Right lobe of liver (tissue), 6 donors: Measurements from ENCODE around the gene PIK3CG. TPM values are rescaled to one million over a fixed set of nuclear protein-coding genes. Genes with fewer than 3 reads are reported as not detected.

Source experiments
- ATAC-seq, 4 donors: fragments of 200-7000 bp; cut with Tn5 transposase; one replicate each; pipeline ENCODE4 v1.9.1; 2020; ENCODE audit warnings: mild to moderate bottlenecking in 4 of 4, moderate library complexity in 4 of 4
- DNase-seq, 3 donors: peaks; one replicate each; pipeline ENCODE4 v3.0.0-alpha.2; 2020
- H3K27ac ChIP-seq, 3 donors: fragments of 200-600 bp; one replicate each; pipeline ENCODE4 v1.8.0; 2022
- H3K27me3 ChIP-seq, 2 donors: fragments of 200-600 bp; one replicate each; pipeline ENCODE4 v1.8.0; 2022
- H3K36me3 ChIP-seq, 4 donors: fragments of 200-600 bp; sonication (generic) in 1 of 4; one replicate each; pipeline versions ENCODE4 v1.5.1 to v1.8.0; 2017 to 2022; ENCODE audit warnings: control low read depth in 1 of 4
- H3K4me1 ChIP-seq, 4 donors: fragments of 200-600 bp; sonication (generic) in 1 of 4; one replicate each; pipeline versions ENCODE4 v1.5.1 to v1.8.0; 2017 to 2022; ENCODE audit warnings: control low read depth in 1 of 4
- H3K4me3 ChIP-seq, 3 donors: fragments of 200-600 bp; one replicate each; pipeline ENCODE4 v1.8.0; 2022
- H3K9me3 ChIP-seq, 4 donors: fragments of 200-600 bp; sonication (generic) in 1 of 4; one replicate each; pipeline versions ENCODE4 v1.5.1 to v1.8.0; 2017 to 2022; ENCODE audit warnings: control low read depth in 1 of 4
- CTCF ChIP-seq, 4 donors: fragments of 200-600 bp in 3 of 4; fragments of 450-650 bp in 1 of 4; IDR thresholded peaks; one replicate each; pipeline versions ENCODE4 v1.5.1 to v1.8.0; 2016 to 2022; ENCODE audit warnings: antibody characterized with exemption in 4 of 4, mild to moderate bottlenecking in 2 of 4
- POLR2A ChIP-seq: fragments of 450-650 bp; IDR thresholded peaks from one replicate; pipeline ENCODE4 v1.6.1; 2017; ENCODE audit warnings: antibody characterized with exemption, mild to moderate bottlenecking
- WGBS: methylation state at CpG from one replicate; pipeline ENCODE4 v1.1.6; 2018; ENCODE audit warnings: low coverage, low lambda C conversion rate; ENCODE audit not compliant: insufficient coverage; ENCODE audit errors: missing lambda C conversion rate; 5-methylcytosine and 5-hydroxymethylcytosine counted together
- intact Hi-C, 2 donors: fragments of 100-400 bp; cut with DNase I; formaldehyde crosslinking; loops; one replicate each; pipeline versions ENCODE4 v1.11.2 to v1.14.1; 2022
- long read RNA-seq: library from polyadenylated mRNA; unstranded; transcript quantifications from one replicate; pipeline ENCODE4 v2.0.0, GENCODE V29; 2019
- total RNA-seq, 6 experiments: library from RNA; depleted of rRNA in 2 of 6; stranded (reverse); fragments of >200 nt in 2 of 6; fragmentation: NEBNext Ultra II Directional in 3 of 6; extraction: Animal tissue kit (Norgen Biotek cat#: 25700) in 3 of 6; gene quantifications; one replicate each; pipeline versions ENCODE4 v1.1.0 to v1.2.4, GENCODE V29; 2016 to 2023
- donor health status: DM: no; HTN: yes; CAD: no.
- donor health status: DM: no; HTN: no; CAD: no.
- donor health status: DM: no; HTN: no; CAD: no.
- donor health status: DM: no; HTN: yes; CAD: no.
- donor health status: DM: no; HTN: yes; CAD: no.

PIK3CG gene
- total RNA-seq = 1 to 10 TPM in 1 of 6 experiments, under 1 TPM in 5; 0.53 to 1.9 (median 0.71) TPM
- long read RNA-seq = 0 reads

DNA sequence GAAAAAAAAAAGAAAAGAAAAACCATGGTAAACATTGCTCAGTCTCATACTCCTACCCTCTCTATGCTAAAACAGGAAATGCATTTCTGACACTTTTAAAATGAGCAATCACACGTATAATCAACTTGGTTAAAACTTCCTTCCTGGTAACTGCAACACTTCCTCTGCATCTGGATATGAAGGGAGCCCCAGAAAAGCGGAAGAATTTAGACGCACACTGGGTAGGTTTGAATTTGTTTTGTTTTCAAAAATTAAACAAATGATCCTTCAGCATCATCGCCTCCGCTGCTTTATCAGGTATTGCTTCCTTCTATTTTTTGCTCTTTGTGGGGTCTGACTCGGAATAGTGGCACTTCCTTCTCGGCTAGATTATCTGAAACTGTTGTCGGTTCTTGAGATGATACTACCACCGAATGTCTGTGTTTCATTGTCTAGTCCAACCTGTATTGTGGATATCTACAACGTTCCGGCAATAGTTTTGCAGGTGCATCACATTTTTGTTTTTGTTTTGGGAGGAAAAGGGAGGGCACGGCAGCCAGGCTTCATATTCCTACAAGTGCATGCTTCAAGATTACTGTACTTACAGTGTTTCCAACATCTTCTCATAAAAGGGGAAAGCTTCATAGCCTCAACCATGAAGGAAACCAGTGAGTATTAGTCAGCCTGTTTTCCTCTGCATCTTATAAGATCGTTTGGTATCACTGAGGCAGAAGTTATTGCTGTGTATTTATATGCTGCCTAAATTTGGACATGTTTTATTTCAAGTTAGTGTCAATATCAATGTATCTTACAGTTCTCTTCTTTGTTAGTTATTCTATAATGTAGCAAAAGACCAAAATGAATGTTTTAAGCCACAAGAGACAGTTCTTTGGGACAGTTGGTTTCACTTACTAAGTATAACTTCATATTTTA is at the start of gene PIK3CG:
Gene PIK3CG, plus strand, starts transcription at position 153 of the 912 bp plus-strand sequence. CDS start 2,280 bp downstream, outside the sequence.
- H3K4me3 ChIP-seq = peak within 1 kb of the TSS in 2 of 3 donors; percentile 26 to 41
- intact Hi-C loops = no loop called here

DNA sequence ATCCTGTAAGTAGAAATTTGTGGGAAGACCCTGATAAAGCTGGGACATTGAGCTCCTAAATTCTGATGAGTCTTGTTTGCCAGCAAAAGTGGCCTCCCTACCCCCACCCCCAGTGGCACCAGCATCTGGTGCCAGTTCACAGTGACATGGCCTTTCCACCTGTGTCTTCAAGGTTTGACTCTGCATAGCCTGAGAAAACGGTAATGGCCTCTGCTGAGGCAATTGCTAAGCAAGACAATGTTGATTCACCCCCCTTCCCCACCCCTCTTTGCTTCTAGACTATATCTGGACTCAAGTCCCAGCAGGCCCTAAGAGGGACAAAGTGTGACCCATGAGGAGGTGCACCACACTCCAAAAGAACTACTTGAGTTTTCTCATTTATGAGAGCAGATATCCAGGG is 48.0 kb upstream of the PIK3CG start:
- no peak overlapping the region for H3K27ac ChIP-seq
- H3K4me3 ChIP-seq = no peak overlapping the region
- intact Hi-C loops = no loop called here
- H3K27me3 ChIP-seq = no peaks in the 10 kb centered on the region
- H3K36me3 ChIP-seq = no peaks in the 10 kb centered on the region
- no peaks in the 10 kb centered on the region for H3K9me3 ChIP-seq
- no peak for DNase-seq
- TF ChIP-seq POLR2A (no peak), CTCF (IDR thresholded peaks at IDR 0.05) (no peak)
- 75% methylated on average over 1 of the region's 1 CpG for WGBS
- no peak for ATAC-seq
- no peaks in the 10 kb centered on the region for H3K4me1 ChIP-seq

More for the DNA sequence above, at the start of gene PIK3CG:
- DNase-seq = no peak
- 38% methylated on average over 13 of the region's 13 CpGs for WGBS
- peak; percentile 62 to 79 (median 75) for ATAC-seq
- no peaks in the 10 kb centered on the region for H3K9me3 ChIP-seq
- peak within 1 kb of the TSS; percentile 26 to 47 (median 35) for H3K27ac ChIP-seq
- no peaks in the 10 kb centered on the region for H3K36me3 ChIP-seq
- TF ChIP-seq CTCF (IDR thresholded peaks at IDR 0.05) = no peak
- TF ChIP-seq POLR2A = peak; percentile 12
- no peaks in the 10 kb centered on the region for H3K27me3 ChIP-seq
- H3K4me1 ChIP-seq = no peaks in the 10 kb centered on the region

GRCh38 chr7:106818736-106819135 is 46.3 kb upstream of the PIK3CG start:
- ATAC-seq = no peak
- no peak overlapping the region for H3K27ac ChIP-seq
- DNase-seq = no peak
- no peak for TF ChIP-seq CTCF (IDR thresholded peaks at IDR 0.05)
- TF ChIP-seq POLR2A = no peak
- H3K4me1 ChIP-seq = no peaks in the 10 kb centered on the region
- H3K4me3 ChIP-seq = no peak overlapping the region
- no peaks in the 10 kb centered on the region for H3K36me3 ChIP-seq
- intact Hi-C loops = no loop called here
- no peaks in the 10 kb centered on the region for H3K9me3 ChIP-seq
- no peaks in the 10 kb centered on the region for H3K27me3 ChIP-seq
- 26% methylated on average over 1 of the region's 1 CpG for WGBS

DNA sequence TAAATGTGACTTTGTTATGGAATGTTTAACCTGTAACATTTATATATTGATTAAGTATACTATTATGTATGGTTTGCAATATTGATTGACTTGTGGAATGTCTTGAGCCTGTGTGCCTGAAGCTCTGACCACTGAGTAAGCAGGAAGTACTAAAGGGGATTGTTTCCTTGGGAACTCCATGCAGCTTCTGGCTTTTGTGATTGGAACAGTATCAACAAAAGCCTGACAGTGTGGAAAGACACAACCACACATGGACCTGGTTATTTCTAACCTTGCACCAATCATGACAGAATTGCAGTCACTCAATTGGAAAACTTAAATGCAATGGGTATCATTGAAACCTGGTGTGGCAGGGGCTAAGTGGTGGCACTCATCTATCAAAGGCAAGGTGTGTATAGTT is 45.5 kb upstream of the PIK3CG start:
- DNase-seq (no peak), ATAC-seq (no peak)
- intact Hi-C loops = no loop called here
- Histone ChIP-seq H3K9me3 (no peaks in the 10 kb centered on the region), H3K27ac (no peak overlapping the region), H3K36me3 (no peaks in the 10 kb centered on the region), H3K4me3 (no peak overlapping the region), H3K27me3 (no peaks in the 10 kb centered on the region), H3K4me1 (no peaks in the 10 kb centered on the region)
- TF ChIP-seq CTCF (IDR thresholded peaks at IDR 0.05) (no peak), POLR2A (no peak)
